ENCODE measurements around the gene FGD1. TPM values are rescaled to one million over a fixed set of nuclear protein-coding genes. Genes with fewer than 3 reads are reported as not detected.

The FGD1 gene
- total and polyA plus RNA-seq, 12 donors = 2.9 to 14.2 (median 8.8) TPM

- Histone ChIP-seq H3K27me3 (peaks cover 5% of the 10 kb centered on the region), H3K27ac (no peak overlapping the region), H3K36me3 (replicated peaks in 1 of 2) (no peaks in the 10 kb centered on the region), H3K9me3 (replicated peaks in 1 of 3) (no peaks in the 10 kb centered on the region), H3K4me1 (replicated peaks in 1 of 2) (no peaks in the 10 kb centered on the region), H3K4me3 (no peak overlapping the region)
- no peak for DNase-seq
- TF ChIP-seq CTCF (IDR thresholded peaks at IDR 0.05) (no peak), POLR2A (IDR thresholded peaks at IDR 0.05) (no peak)
- WGBS, 4 donors = 14 to 57% (median 55%) methylated on average over 1 to 4 of the region's 4 CpGs
- intact Hi-C loops (cut with DNase I) = no loop called here
Observed at GRCh38 chrX:54509400-54509799, 13.4 kb upstream of the FGD1 start.

GRCh38 chrX:54496936-54497335, 902 bp upstream of the FGD1 start:
- Histone ChIP-seq H3K4me3 (no peak overlapping the region), H3K9me3 (replicated peaks in 1 of 3) (no peaks in the 10 kb centered on the region), H3K36me3 (replicated peaks in 1 of 2) (no peaks in the 10 kb centered on the region), H3K27ac (no peak overlapping the region), H3K4me1 (replicated peaks in 1 of 2) (no peaks in the 10 kb centered on the region), H3K27me3 (peaks cover 5% of the 10 kb centered on the region)
- intact Hi-C loops (cut with DNase I) = no loop called here
- 84 to 87% (median 84%) methylated on average over 6 of the region's 6 CpGs for WGBS, 4 donors
- DNase-seq = no peak
- TF ChIP-seq CTCF (IDR thresholded peaks at IDR 0.05) = no peak
- no peak for TF ChIP-seq POLR2A (IDR thresholded peaks at IDR 0.05)

- H3K27ac ChIP-seq = peak overlapping the region in 3 of 5 donors; percentile 27 to 72 (median 57)
- no peaks in the 10 kb centered on the region for H3K4me1 ChIP-seq (replicated peaks in 1 of 2)
- TF ChIP-seq CTCF (IDR thresholded peaks at IDR 0.05) (no peak), POLR2A (IDR thresholded peaks at IDR 0.05) (no peak)
- H3K9me3 ChIP-seq (replicated peaks in 1 of 3) = no peaks in the 10 kb centered on the region
- peak overlapping the region in 2 of 4 donors; percentile 32 to 50 for H3K4me3 ChIP-seq
- no peaks in the 10 kb centered on the region for H3K36me3 ChIP-seq (replicated peaks in 1 of 2)
- H3K27me3 ChIP-seq = peaks cover 5% of the 10 kb centered on the region
- 21 to 58% (median 37%) methylated on average over 5 of the region's 5 CpGs for WGBS, 4 donors
- DNase-seq = no peak
- intact Hi-C loops (cut with DNase I) = no loop called here
Observed at GRCh38 chrX:54496517-54496852, 451 bp upstream of the FGD1 start.

- intact Hi-C loops (cut with DNase I) = no loop called here
Observed at GRCh38 chrX:54494989-54495813, 833 bp downstream of the FGD1 start.

More at GRCh38 chrX:54494989-54495813, 833 bp downstream of the FGD1 start:
- peaks cover 5% of the 10 kb centered on the region for H3K27me3 ChIP-seq
- H3K27ac ChIP-seq = peak overlapping the region in 4 of 5 donors; percentile 22 to 72 (median 47)
- H3K36me3 ChIP-seq (replicated peaks in 1 of 2) = no peaks in the 10 kb centered on the region
- peak overlapping the region in 2 of 4 donors; percentile 32 to 50 for H3K4me3 ChIP-seq
- TF ChIP-seq POLR2A (IDR thresholded peaks at IDR 0.05) (no peak), CTCF (IDR thresholded peaks at IDR 0.05) (no peak)
- peak in 4 of 7 donors; percentile 24 to 41 (median 36) for DNase-seq
- 1 to 45% (median 35%) methylated on average over 6 to 79 of the region's 86 CpGs; no CpG with 5 or more reads in 1 of the 4 donors for WGBS, 4 donors
- no peaks in the 10 kb centered on the region for H3K9me3 ChIP-seq (replicated peaks in 1 of 3)
- no peaks in the 10 kb centered on the region for H3K4me1 ChIP-seq (replicated peaks in 1 of 2)
